Measurements from ENCODE around the gene ZNF526. TPM values are rescaled to one million over a fixed set of nuclear protein-coding genes. Genes with fewer than 3 reads are reported as not detected.
"Not testable (repeated sequence)": the region's sequence is repeated elsewhere in the genome, so short reads cannot be mapped to it uniquely, and the experiment has no call there.

Gene ZNF526
- total RNA-seq, 1 experiment from 2014 or later = 19.4 TPM

- no peaks in the 10 kb centered on the region for H3K9me3 ChIP-seq
- no peaks in the 10 kb centered on the region for H3K27me3 ChIP-seq (replicated peaks; ENCODE audit: control insufficient read depth, insufficient read depth, low read length)
- no peaks in the 10 kb centered on the region for H3K36me3 ChIP-seq (ENCODE audit: control insufficient read depth, insufficient read depth, low read length)
- H3K27ac Mint-ChIP-seq (ENCODE audit: unreplicated experiment) = peak overlapping the region; percentile 89
- TF ChIP-seq CTCF (IDR thresholded peaks at IDR 0.05; ENCODE audit: insufficient read depth in 1 of 2, low read depth in 1 of 2, low read length in 1 of 2, severe bottlenecking in 1 of 2, unreplicated experiment in 1 of 2) = no peak
- CTCF ChIA-PET = interaction anchor here (0.9 to 1.3 kb wide), 3 partner anchors 12 to 41 kb away, joined by 3 to 4 read pairs (median 3); no protein-coding TSS in a partner anchor
- no peaks in the 10 kb centered on the region for H3K27me3 Mint-ChIP-seq (ENCODE audit: insufficient read depth, unreplicated experiment)
- H3K4me1 ChIP-seq = peaks cover 17% of the 10 kb centered on the region
- POLR2A ChIA-PET = interaction anchor here (0.6 to 1.8 kb wide), 5 partner anchors 12 to 1565 kb away, joined by 3 to 8 read pairs (median 5); partner anchors contain the start of genes NUMBL and PAFAH1B3
- peak in 1 of 2 experiments; percentile 59 for DNase-seq
- H3K4me1 Mint-ChIP-seq (ENCODE audit: low read depth, unreplicated experiment) = peaks cover 21% of the 10 kb centered on the region
- H3K36me3 Mint-ChIP-seq (ENCODE audit: insufficient read depth, unreplicated experiment) = peaks cover 39% of the 10 kb centered on the region
- BruUV-seq (replicated peaks) = TSS peak; percentile 62
- no peaks in the 10 kb centered on the region for H3K9me3 Mint-ChIP-seq (ENCODE audit: unreplicated experiment)
- intact Hi-C loops (cut with micrococcal nuclease; ENCODE audit: unreplicated experiment) = loop anchor here (1.0 kb wide), 3 partner anchors 12 to 36 kb away; partner anchors contain the start of gene ZNF526
- H3K4me3 ChIP-seq (ENCODE audit: low read depth, low read length) = peak overlapping the region; percentile 74
- peak overlapping the region; percentile 87 for H3K4me3 Mint-ChIP-seq (ENCODE audit: unreplicated experiment)
Measured at GRCh38 chr19:42255766-42256745, 35.9 kb downstream of the ZNF526 start.

DNA sequence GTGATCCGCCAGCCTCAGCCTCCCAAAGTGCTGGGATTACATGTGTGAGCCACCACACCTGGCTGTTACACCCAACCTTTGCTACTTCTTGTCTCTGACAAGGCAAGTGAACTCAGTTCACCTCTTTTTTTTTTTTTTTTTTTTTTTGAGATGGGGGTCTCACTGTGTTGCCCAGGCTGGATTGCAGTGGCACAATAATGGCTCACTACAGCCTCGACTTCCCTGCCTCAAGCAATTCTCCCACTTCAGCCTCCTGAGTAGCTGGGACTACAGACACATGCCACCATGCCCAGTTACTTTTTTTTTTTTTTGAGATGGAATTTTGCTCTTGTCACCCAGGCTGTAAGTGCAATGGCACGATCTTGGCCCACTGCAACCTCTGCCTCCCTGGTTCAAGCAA, 37.7 kb downstream of the ZNF526 start:
- peaks cover 27% of the 10 kb centered on the region for H3K36me3 Mint-ChIP-seq (ENCODE audit: insufficient read depth, unreplicated experiment)
- H3K27me3 ChIP-seq (replicated peaks; ENCODE audit: control insufficient read depth, insufficient read depth, low read length); BruUV-seq (replicated peaks); H3K27me3 Mint-ChIP-seq (ENCODE audit: insufficient read depth, unreplicated experiment); H3K9me3 ChIP-seq; H3K4me1 Mint-ChIP-seq (ENCODE audit: low read depth, unreplicated experiment); H3K4me3 ChIP-seq (ENCODE audit: low read depth, low read length); H3K4me3 Mint-ChIP-seq (ENCODE audit: unreplicated experiment); DNase-seq; H3K27ac Mint-ChIP-seq (ENCODE audit: unreplicated experiment); H3K4me1 ChIP-seq; H3K9me3 Mint-ChIP-seq (ENCODE audit: unreplicated experiment); H3K36me3 ChIP-seq (ENCODE audit: control insufficient read depth, insufficient read depth, low read length); intact Hi-C loops (cut with micrococcal nuclease; ENCODE audit: unreplicated experiment): not testable (repeated sequence)
- POLR2A ChIA-PET = interaction anchor here (0.5 kb wide), 1 partner anchor 11 kb away, joined by 3 read pairs; the partner anchor contains the start of gene CIC
- CTCF ChIA-PET = interaction anchor here (0.6 kb wide), 1 partner anchor 46 kb away, joined by 3 read pairs; no protein-coding TSS in a partner anchor

GRCh38 chr19:42261763-42262162, 41.7 kb downstream of the ZNF526 start:
- no peak overlapping the region for H3K27ac Mint-ChIP-seq (ENCODE audit: unreplicated experiment)
- POLR2A ChIA-PET = interaction anchor here (0.6 kb wide), 1 partner anchor 68 kb away, joined by 15 read pairs; no protein-coding TSS in a partner anchor

GRCh38 chr19:42266105-42266504, 46.0 kb downstream of the ZNF526 start:
- CTCF ChIA-PET; H3K9me3 Mint-ChIP-seq (ENCODE audit: unreplicated experiment): not testable (repeated sequence)

More at GRCh38 chr19:42261763-42262162, 41.7 kb downstream of the ZNF526 start:
- no peaks in the 10 kb centered on the region for H3K4me1 ChIP-seq
- no peak for TF ChIP-seq CTCF (IDR thresholded peaks at IDR 0.05; ENCODE audit: insufficient read depth in 1 of 2, low read depth in 1 of 2, low read length in 1 of 2, severe bottlenecking in 1 of 2, unreplicated experiment in 1 of 2)
- Mint-ChIP-seq H3K4me1 (ENCODE audit: low read depth, unreplicated experiment) (peaks cover 1% of the 10 kb centered on the region), H3K9me3 (ENCODE audit: unreplicated experiment) (no peaks in the 10 kb centered on the region), H3K4me3 (ENCODE audit: unreplicated experiment) (no peak overlapping the region), H3K27me3 (ENCODE audit: insufficient read depth, unreplicated experiment) (no peaks in the 10 kb centered on the region), H3K36me3 (ENCODE audit: insufficient read depth, unreplicated experiment) (no peaks in the 10 kb centered on the region)
- DNase-seq = no peak
- H3K9me3 ChIP-seq = no peaks in the 10 kb centered on the region
- no TSS peak for BruUV-seq (replicated peaks)
- intact Hi-C loops (cut with micrococcal nuclease; ENCODE audit: unreplicated experiment) = no loop called here
- H3K27me3 ChIP-seq (replicated peaks; ENCODE audit: control insufficient read depth, insufficient read depth, low read length) = no peaks in the 10 kb centered on the region
- CTCF ChIA-PET = no interaction called here
- H3K36me3 ChIP-seq (ENCODE audit: control insufficient read depth, insufficient read depth, low read length) = no peaks in the 10 kb centered on the region
- H3K4me3 ChIP-seq (ENCODE audit: low read depth, low read length) = no peak overlapping the region

GRCh38 chr19:42266928-42267603, 47.0 kb downstream of the ZNF526 start:
- CTCF ChIA-PET = interaction anchor here (1.1 kb wide), 1 partner anchor 13 kb away, joined by 5 read pairs; no protein-coding TSS in a partner anchor

More at GRCh38 chr19:42266105-42266504, 46.0 kb downstream of the ZNF526 start:
- H3K9me3 ChIP-seq; H3K4me3 Mint-ChIP-seq (ENCODE audit: unreplicated experiment); H3K4me1 ChIP-seq; H3K27me3 Mint-ChIP-seq (ENCODE audit: insufficient read depth, unreplicated experiment); H3K36me3 Mint-ChIP-seq (ENCODE audit: insufficient read depth, unreplicated experiment); H3K4me3 ChIP-seq (ENCODE audit: low read depth, low read length); H3K27me3 ChIP-seq (replicated peaks; ENCODE audit: control insufficient read depth, insufficient read depth, low read length); BruUV-seq (replicated peaks); POLR2A ChIA-PET; intact Hi-C loops (cut with micrococcal nuclease; ENCODE audit: unreplicated experiment); H3K27ac Mint-ChIP-seq (ENCODE audit: unreplicated experiment); H3K36me3 ChIP-seq (ENCODE audit: control insufficient read depth, insufficient read depth, low read length); H3K4me1 Mint-ChIP-seq (ENCODE audit: low read depth, unreplicated experiment); DNase-seq: not testable (repeated sequence)

More at GRCh38 chr19:42266928-42267603, 47.0 kb downstream of the ZNF526 start:
- H3K9me3 Mint-ChIP-seq (ENCODE audit: unreplicated experiment); H3K4me1 ChIP-seq; H3K36me3 ChIP-seq (ENCODE audit: control insufficient read depth, insufficient read depth, low read length); H3K4me1 Mint-ChIP-seq (ENCODE audit: low read depth, unreplicated experiment); H3K36me3 Mint-ChIP-seq (ENCODE audit: insufficient read depth, unreplicated experiment); H3K27ac Mint-ChIP-seq (ENCODE audit: unreplicated experiment); BruUV-seq (replicated peaks); H3K27me3 ChIP-seq (replicated peaks; ENCODE audit: control insufficient read depth, insufficient read depth, low read length); H3K4me3 Mint-ChIP-seq (ENCODE audit: unreplicated experiment); DNase-seq; intact Hi-C loops (cut with micrococcal nuclease; ENCODE audit: unreplicated experiment); H3K27me3 Mint-ChIP-seq (ENCODE audit: insufficient read depth, unreplicated experiment); H3K9me3 ChIP-seq: not testable (repeated sequence)
- peak overlapping the region; percentile 74; the same call in 1 of the 2 replicates for H3K4me3 ChIP-seq (ENCODE audit: low read depth, low read length)
- POLR2A ChIA-PET = interaction anchor here (0.6 to 1.4 kb wide), 4 partner anchors 11 to 191 kb away, joined by 3 to 4 read pairs (median 4); partner anchors contain the start of genes ERF and ZNF574
